GM12891 (cell line): ENCODE measurements around the gene PSMD13.

ENCODE experiments used
- PAX5 ChIP-seq: IDR thresholded peaks from 2 replicates; pipeline ENCODE4 v1.6.1; 2011; ENCODE audit warnings: low read length, moderate library complexity, mild to moderate bottlenecking; ENCODE audit not compliant: insufficient read depth, severe bottlenecking
- POLR2A ChIP-seq: IDR thresholded peaks from 2 replicates; pipeline ENCODE4 v1.6.1; 2011; ENCODE audit warnings: low read depth, low read length, control low read depth
- POLR2AphosphoS5 ChIP-seq: IDR thresholded peaks from 2 replicates; pipeline ENCODE4 v1.6.1; 2011; ENCODE audit warnings: low read depth, low read length, control low read depth
- POU2F2 ChIP-seq: IDR thresholded peaks from 2 replicates; pipeline ENCODE4 v1.6.1; 2011; ENCODE audit warnings: low read depth, mild to moderate bottlenecking, control low read depth, low read length, moderate library complexity
- SPI1 ChIP-seq: IDR thresholded peaks from 2 replicates; pipeline ENCODE4 v1.6.1; 2011; ENCODE audit warnings: low read depth, low read length, control low read depth
- TAF1 ChIP-seq: IDR thresholded peaks from 2 replicates; pipeline ENCODE4 v1.6.1; 2011; ENCODE audit warnings: low read depth, low read length, control low read depth

- no peak for TF ChIP-seq POLR2A
- TF ChIP-seq TAF1, result no peak
- TF ChIP-seq POLR2AphosphoS5, result no peak
- TF ChIP-seq SPI1, result no peak
- TF ChIP-seq POU2F2, result no peak
- no peak for TF ChIP-seq PAX5
Observed at GRCh38 chr11:251550-251949, 14.8 kb downstream of the PSMD13 start.
